Mucosa of descending colon (tissue), 3 donors: Measurements from ENCODE around the gene NEK4. TPM values are rescaled to one million over a fixed set of nuclear protein-coding genes. Genes with fewer than 3 reads are reported as not detected.

Experiments
- total RNA-seq, 3 donors: library from RNA; stranded (reverse); fragmentation: NEBNext Ultra II Directional in 2 of 3; extraction: Animal tissue kit (Norgen Biotek cat#: 25700) in 2 of 3; gene quantifications; one replicate each; pipeline versions ENCODE4 v1.2.1 to v1.2.4, GENCODE V29; 2021 to 2023
- donor health status: DM: no; HTN: no; CAD: no; lungs with moderate emphysema.
- donor health status: DM: no; HTN: no; CAD: no.
- donor health status: DM: no; HTN: yes; CAD: no.

NEK4 gene
- total RNA-seq, 3 donors from 2014 or later = 19.9 to 33.9 (median 20.2) TPM

Other genes with a start within 250 kb of the NEK4 start
- gene NT5DC2, start 237.1 kb downstream of the NEK4 start, total RNA-seq = 10 to 100 TPM in 2 of 3 donors, 1 to 10 TPM in 1; 5.7 to 20.2 (median 17.2) TPM
- gene UQCC5, start 234.3 kb downstream of the NEK4 start, total RNA-seq = 10 to 100 TPM; 16.1 to 18.1 (median 17.1) TPM
- 10 to 100 TPM; 48.5 to 86.1 (median 56.8) TPM for gene PBRM1, start 85.0 kb downstream of the NEK4 start, total RNA-seq
- 10 to 100 TPM; 39.2 to 54.4 (median 47.7) TPM for gene GNL3, start 84.9 kb downstream of the NEK4 start, total RNA-seq
- gene GLT8D1, start 65.1 kb downstream of the NEK4 start, total RNA-seq = 10 to 100 TPM; 24.4 to 36.0 (median 30.7) TPM
- 100 to 1,000 TPM in 1 of 3 donors, 10 to 100 TPM in 2; 61.0 to 105 (median 80.4) TPM for gene SPCS1, start 64.8 kb downstream of the NEK4 start, total RNA-seq
- gene ITIH1, start 6.7 kb upstream of the NEK4 start, total RNA-seq = not detected
- gene ITIH3, start 23.9 kb upstream of the NEK4 start, total RNA-seq = 1 to 10 TPM in 1 of 3 donors, under 1 TPM in 2; 0.72 to 1.4 (median 0.89) TPM
- 1 to 10 TPM; 1.9 to 6.0 (median 4.3) TPM for gene ITIH4, start 59.7 kb upstream of the NEK4 start, total RNA-seq
- gene MUSTN1, start 64.1 kb upstream of the NEK4 start, total RNA-seq = 1 to 10 TPM; 1.9 to 5.3 (median 4.0) TPM
- gene STIMATE, start 126.6 kb upstream of the NEK4 start, total RNA-seq = 10 to 100 TPM in 2 of 3 donors, 1 to 10 TPM in 1; 9.3 to 14.8 (median 11.1) TPM